GM12864 (cell line): ENCODE data around the gene AFDN.

Source experiments
- DNase-seq: peaks from one replicate; pipeline ENCODE4 v3.0.0-alpha.2; 2011; ENCODE audit warnings: low read depth
- H3K4me3 ChIP-seq: 2 replicates; pipeline ENCODE4 v1.5.1; 2011; ENCODE audit warnings: mild to moderate bottlenecking, low read depth, low read length, control low read depth
- TF ChIP-seq, protein P1 (sequence below): IDR thresholded peaks from 2 replicates; pipeline ENCODE4 v1.5.1; 2011; ENCODE audit warnings: low read depth, mild to moderate bottlenecking, moderate library complexity, low read length, control low read depth, inconsistent platforms; ENCODE audit errors: missing control alignments

The AFDN gene

DNA sequence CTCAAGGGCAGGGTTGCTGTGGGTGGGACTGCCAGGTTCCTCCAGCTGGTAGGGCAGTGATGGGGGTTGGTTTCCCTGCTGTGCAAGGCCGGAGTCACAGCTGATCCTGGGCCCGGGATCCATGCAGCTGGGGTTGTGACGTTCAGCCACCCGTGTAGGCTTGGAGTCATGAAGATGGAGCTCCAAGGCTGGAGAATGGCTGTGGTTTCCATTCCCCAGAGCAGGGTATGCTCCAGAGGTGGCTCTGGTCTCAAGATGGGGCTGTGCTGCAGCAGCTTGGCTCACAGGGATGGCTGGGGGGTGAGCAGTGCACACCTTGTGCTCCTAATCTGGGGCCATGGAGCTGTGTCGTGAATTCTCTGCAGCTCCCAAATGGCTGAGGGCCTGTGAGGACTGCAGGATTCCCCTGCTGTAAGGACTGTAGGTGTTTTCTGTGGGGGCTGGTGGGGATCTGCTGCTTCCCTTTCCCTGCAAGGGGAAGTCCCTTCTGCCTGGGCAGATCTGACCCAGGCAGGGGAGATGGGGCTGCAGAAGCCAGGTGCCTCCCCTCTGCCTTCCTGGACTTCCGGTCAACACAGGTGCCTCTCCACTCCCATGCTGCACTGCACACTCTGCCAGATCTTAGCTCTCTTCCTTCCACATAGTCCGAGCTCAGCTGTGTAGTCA is 186.7 kb downstream of the AFDN start:
- no peak for DNase-seq
- TF ChIP-seq, protein P1, sequence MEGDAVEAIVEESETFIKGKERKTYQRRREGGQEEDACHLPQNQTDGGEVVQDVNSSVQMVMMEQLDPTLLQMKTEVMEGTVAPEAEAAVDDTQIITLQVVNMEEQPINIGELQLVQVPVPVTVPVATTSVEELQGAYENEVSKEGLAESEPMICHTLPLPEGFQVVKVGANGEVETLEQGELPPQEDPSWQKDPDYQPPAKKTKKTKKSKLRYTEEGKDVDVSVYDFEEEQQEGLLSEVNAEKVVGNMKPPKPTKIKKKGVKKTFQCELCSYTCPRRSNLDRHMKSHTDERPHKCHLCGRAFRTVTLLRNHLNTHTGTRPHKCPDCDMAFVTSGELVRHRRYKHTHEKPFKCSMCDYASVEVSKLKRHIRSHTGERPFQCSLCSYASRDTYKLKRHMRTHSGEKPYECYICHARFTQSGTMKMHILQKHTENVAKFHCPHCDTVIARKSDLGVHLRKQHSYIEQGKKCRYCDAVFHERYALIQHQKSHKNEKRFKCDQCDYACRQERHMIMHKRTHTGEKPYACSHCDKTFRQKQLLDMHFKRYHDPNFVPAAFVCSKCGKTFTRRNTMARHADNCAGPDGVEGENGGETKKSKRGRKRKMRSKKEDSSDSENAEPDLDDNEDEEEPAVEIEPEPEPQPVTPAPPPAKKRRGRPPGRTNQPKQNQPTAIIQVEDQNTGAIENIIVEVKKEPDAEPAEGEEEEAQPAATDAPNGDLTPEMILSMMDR = no peak
- H3K4me3 ChIP-seq = no peak overlapping the region

DNA sequence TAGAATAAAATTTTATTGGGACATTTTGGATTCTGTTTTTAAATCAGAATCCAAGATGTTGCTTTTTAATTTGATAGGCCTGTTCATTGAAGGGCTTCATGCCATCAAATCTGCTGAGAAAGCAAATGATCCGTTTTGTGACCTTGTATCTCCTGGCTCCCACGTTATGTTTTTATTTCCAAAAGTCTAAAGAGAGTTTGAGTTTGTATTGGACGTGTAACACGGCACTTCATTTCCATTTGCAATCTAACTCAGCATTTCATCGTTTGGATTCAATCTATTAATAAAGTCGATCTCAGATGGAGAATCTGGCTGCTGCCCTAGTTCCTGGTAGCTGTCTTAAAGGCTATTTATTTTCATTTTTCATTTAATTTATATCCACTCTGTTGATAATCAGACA is 187.7 kb downstream of the AFDN start:
- no peak for DNase-seq
- TF ChIP-seq, protein P1 = no peak
- no peak overlapping the region for H3K4me3 ChIP-seq

DNA sequence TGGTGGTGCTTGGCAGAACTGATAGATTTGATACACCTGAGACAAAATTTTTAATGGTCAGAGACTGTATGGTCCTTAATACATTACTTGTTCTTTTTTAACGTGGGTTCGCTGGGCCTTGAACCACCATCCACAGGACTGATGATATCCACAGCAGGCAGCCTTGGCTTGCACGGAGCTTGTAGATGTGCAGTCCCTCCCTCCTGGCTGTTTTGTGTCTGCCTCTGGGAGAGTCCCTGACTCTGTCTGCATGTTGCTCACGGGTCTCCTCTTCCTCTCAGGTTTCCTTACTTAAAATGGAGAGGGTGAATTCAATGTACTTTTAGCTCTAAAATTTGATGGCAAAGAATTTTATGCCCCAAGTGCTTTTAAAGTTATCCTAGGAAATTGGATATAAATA is 188.3 kb downstream of the AFDN start:
- DNase-seq = no peak
- H3K4me3 ChIP-seq = no peak overlapping the region
- TF ChIP-seq, protein P1 = no peak

DNA sequence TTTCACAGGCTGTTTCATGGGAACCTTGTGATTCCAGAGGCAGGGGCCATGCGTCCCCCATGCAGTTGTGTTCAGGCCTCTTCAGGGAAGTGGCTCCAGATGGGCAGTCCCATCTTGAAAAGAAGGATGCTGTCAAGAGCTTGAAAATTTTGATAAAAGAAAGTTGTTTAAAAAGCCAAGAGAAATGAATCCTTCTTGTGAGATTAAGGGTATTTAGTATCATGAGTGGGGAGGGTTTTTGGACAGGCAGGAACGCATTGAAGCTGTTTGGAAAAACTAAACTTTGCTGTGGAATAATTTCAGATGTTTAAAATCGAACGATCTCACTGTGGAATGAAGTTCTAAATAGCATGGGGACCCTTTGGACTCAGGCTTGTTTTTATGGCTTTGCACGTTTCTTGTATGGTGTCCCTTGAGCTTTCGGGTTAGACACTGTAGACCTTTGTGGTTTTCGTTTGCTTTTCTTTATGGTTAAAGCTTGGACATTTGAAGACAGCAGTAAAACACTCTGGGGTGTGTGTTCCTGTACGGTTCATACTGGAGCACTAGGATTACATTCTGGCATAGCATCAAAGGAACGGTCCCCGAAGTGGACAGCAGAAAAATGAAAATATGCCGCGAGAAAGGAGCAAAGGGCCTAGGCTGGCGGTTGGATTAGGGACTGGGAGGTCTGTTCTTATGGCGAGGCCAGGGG is 188.9 kb downstream of the AFDN start:
- no peak overlapping the region for H3K4me3 ChIP-seq
- no peak for DNase-seq
- TF ChIP-seq, protein P1 = no peak

DNA sequence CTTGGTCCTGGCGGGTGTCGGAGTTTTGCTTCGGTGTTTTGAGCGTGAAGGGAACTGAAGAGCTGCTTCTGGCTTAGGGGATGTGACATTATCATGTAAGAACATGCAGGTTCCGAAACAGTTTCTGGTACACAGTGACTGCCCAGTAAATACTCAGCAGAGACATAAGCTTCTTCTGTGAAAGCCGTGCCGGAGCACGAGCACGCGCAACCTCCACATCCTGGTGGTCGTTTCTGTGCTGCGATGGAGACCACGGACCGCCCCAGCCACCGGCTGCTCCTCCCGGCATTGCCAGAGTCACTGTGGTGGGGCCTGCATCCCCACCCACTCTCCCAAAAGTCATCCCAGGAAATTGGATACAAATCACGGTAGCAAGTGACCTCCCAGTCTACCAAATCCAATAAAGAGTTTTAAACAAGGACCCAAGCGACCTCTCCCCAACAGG is 189.5 kb downstream of the AFDN start:
- no peak for DNase-seq
- TF ChIP-seq, protein P1 = no peak
- H3K4me3 ChIP-seq = no peak overlapping the region

DNA sequence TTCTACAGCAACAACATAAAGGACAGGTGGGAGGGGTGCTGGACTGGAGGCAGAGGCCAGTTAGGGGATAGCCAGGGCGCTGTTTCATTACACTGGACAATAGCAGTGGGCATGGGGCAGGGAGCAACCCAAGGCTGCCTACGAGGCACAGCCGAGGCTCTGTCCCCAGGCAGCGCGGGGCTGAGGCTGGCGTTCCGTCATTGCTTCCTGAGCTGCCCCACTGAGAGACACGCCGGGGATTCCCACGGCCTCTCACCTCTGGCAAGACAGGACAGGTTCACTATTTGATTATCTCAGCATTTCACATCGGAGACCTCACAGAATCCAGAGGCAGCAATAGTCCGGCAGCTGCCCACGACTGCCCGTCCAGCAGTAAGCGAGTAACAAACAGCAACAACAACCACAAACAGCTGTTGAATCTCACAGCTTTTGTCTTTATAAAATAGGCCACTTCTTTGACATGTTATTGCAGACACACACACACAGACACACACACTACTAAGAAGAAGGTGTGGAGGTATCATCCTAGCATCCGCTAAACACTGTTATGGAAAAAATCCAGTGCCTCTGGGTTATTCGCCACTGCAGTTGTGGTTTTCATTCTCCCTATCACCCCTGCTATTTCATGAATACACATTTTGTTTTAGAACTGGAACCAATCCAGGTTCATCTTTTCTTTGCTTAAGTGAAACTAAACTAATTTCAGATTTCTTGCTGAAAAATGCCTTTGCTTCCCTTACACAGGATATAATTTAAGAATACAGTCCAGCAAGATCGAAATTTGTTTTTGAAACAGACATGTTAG is 190.2 kb downstream of the AFDN start:
- DNase-seq = no peak
- no peak overlapping the region for H3K4me3 ChIP-seq

More for the DNA sequence above, 190.2 kb downstream of the AFDN start:
- TF ChIP-seq, protein P1 = no peak
